Neural progenitor cell (in vitro differentiated cells): ENCODE data around the gene ZXDC.

Experiments
- EZH2 ChIP-seq: fragments of 200-600 bp; sonication (generic); IDR thresholded peaks from 2 replicates; pipeline ENCODE4 v1.6.1; 2017; ENCODE audit warnings: antibody characterized with exemption, mild to moderate bottlenecking, moderate library complexity
- EZH2phosphoT487 ChIP-seq: fragments of 200-600 bp; sonication (generic); IDR thresholded peaks from 2 replicates; pipeline ENCODE4 v1.6.1; 2017; ENCODE audit warnings: antibody characterized with exemption
- TF ChIP-seq, protein P1 (sequence below): fragments of 200-600 bp; sonication (generic); IDR thresholded peaks from 2 replicates; pipeline ENCODE4 v1.5.1; 2017; ENCODE audit warnings: antibody characterized with exemption, mild to moderate bottlenecking

GRCh38 chr3:126402178-126402577, 73.5 kb downstream of the ZXDC start:
- TF ChIP-seq EZH2, result no peak
- TF ChIP-seq, protein P1, sequence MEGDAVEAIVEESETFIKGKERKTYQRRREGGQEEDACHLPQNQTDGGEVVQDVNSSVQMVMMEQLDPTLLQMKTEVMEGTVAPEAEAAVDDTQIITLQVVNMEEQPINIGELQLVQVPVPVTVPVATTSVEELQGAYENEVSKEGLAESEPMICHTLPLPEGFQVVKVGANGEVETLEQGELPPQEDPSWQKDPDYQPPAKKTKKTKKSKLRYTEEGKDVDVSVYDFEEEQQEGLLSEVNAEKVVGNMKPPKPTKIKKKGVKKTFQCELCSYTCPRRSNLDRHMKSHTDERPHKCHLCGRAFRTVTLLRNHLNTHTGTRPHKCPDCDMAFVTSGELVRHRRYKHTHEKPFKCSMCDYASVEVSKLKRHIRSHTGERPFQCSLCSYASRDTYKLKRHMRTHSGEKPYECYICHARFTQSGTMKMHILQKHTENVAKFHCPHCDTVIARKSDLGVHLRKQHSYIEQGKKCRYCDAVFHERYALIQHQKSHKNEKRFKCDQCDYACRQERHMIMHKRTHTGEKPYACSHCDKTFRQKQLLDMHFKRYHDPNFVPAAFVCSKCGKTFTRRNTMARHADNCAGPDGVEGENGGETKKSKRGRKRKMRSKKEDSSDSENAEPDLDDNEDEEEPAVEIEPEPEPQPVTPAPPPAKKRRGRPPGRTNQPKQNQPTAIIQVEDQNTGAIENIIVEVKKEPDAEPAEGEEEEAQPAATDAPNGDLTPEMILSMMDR, result no peak
- TF ChIP-seq EZH2phosphoT487, result no peak
